ENCODE results near the gene MAP3K14. TPM values are rescaled to one million over a fixed set of nuclear protein-coding genes. Genes with fewer than 3 reads are reported as not detected.

The MAP3K14 gene
- total RNA-seq, 1 experiment from 2014 or later = 16.4 TPM

DNA sequence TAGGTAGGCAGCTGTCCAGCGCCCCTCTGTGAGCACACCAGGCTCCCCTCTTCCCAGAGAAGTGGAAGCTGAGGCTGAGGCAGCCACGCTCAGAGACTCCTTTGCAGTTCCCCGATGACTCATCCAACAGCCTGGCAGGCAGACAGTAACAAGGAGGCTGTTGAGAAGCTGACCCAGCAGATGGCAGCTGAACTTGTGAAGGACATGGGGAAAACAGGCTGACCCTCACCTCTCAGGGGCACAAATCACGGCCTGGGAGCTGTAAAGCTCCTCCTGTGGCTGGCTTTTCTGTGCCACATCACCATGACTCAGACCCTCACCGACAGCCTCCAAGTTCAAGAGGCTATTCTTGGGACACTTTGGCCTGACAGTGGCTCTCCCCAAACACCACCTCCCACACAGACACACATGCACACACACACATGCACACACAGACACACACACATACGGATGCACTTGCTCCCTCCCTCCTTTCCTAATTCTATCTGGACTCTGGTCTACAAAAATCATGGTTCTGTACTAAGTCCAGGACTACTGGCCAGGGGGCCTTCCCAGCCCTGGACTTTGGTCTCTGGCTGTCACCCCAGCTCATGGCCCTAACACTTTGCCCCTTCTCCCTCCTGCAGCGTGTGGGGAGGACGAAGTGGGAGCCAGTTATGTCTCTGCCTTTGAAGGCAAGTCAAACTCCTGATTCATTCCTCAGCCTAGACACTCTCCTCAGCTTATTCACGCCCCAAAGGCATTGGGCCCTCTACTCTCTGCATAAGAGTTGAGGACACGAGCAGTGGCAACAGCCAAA lies 23.2 kb downstream of the MAP3K14 start:
- peak overlapping the region; percentile 73 for H3K4me2 ChIP-seq (ENCODE audit: low read length)
- no peaks in the 10 kb centered on the region for H3K9me2 ChIP-seq (ENCODE audit: insufficient read depth)
- H3K79me2 ChIP-seq (ENCODE audit: insufficient read depth, low read length) = peaks cover 98% of the 10 kb centered on the region
- peak overlapping the region; percentile 36 for H3K27ac ChIP-seq (ENCODE audit: low read depth, low read length)
- TF ChIP-seq FOSL1 (IDR thresholded peaks at IDR 0.05; ENCODE audit: low read depth) = peak; percentile 78
- peak; percentile 15 for TF ChIP-seq TCF7L2 (IDR thresholded peaks at IDR 0.05; ENCODE audit: borderline replicate concordance, extremely low read depth, insufficient read depth, insufficient read length)
- peak; percentile 40; the same call in 1 of the 2 replicates for TF ChIP-seq RAD21 (IDR thresholded peaks at IDR 0.05; ENCODE audit: low read depth)
- peak; percentile 76 for TF ChIP-seq JUND (IDR thresholded peaks at IDR 0.05)
- TF ChIP-seq, protein P1, sequence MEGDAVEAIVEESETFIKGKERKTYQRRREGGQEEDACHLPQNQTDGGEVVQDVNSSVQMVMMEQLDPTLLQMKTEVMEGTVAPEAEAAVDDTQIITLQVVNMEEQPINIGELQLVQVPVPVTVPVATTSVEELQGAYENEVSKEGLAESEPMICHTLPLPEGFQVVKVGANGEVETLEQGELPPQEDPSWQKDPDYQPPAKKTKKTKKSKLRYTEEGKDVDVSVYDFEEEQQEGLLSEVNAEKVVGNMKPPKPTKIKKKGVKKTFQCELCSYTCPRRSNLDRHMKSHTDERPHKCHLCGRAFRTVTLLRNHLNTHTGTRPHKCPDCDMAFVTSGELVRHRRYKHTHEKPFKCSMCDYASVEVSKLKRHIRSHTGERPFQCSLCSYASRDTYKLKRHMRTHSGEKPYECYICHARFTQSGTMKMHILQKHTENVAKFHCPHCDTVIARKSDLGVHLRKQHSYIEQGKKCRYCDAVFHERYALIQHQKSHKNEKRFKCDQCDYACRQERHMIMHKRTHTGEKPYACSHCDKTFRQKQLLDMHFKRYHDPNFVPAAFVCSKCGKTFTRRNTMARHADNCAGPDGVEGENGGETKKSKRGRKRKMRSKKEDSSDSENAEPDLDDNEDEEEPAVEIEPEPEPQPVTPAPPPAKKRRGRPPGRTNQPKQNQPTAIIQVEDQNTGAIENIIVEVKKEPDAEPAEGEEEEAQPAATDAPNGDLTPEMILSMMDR (IDR thresholded peaks at IDR 0.05 in 2 of 3, conservative IDR thresholded peaks at IDR 0.05 in 1 of 3; ENCODE audit: borderline replicate concordance in 1 of 3, insufficient read depth in 1 of 3, low read depth in 2 of 3, low read length in 2 of 3) = 0 out of 6 replicates have a peak, but pooled peaks of 1 of the 3 experiments have one; percentile 4
- no peak for TF ChIP-seq POLR2A (IDR thresholded peaks at IDR 0.05; ENCODE audit: borderline replicate concordance, extremely low read depth, insufficient read depth, insufficient read length)
- TF ChIP-seq EZH2 (IDR thresholded peaks at IDR 0.05) = no peak
- 0 out of 2 replicates have a peak, but pooled peaks have one; percentile 17 for TF ChIP-seq POLR2AphosphoS5 (IDR thresholded peaks at IDR 0.05; ENCODE audit: low read depth, low read length)
- BruUV-seq (replicated peaks) = no TSS peak
- peaks cover 13 to 39% of the 10 kb centered on the region in 2 experiments; a peak in 1 of 4 replicates for H3K36me3 ChIP-seq (ENCODE audit: control insufficient read depth in 1 of 2, insufficient read depth in 2 of 2, low read length in 2 of 2)
- ChIA-PET POLR2A (interaction anchor here (1.0 to 1.4 kb wide), 3 partner anchors 10 to 23 kb away, joined by 3 read pairs; partner anchors contain the start of gene MAP3K14), CTCF (interaction anchor here (0.6 to 1.6 kb wide), 4 partner anchors 10 to 559 kb away, joined by 3 to 10 read pairs (median 4); no protein-coding TSS in a partner anchor), RAD21 (ENCODE audit: low non-redundant PET in 1 of 2, low total read pairs in 2 of 2, uncharacterized antibody in 2 of 2, unreplicated experiment in 2 of 2) (interaction anchor here in 1 of 2 experiments (0.9 to 1.2 kb wide), 2 partner anchors 36 to 92 kb away, joined by 3 to 4 read pairs; no protein-coding TSS in a partner anchor)
- no peak overlapping the region for H2AFZ ChIP-seq (ENCODE audit: low read depth, low read length, poor library complexity, severe bottlenecking)
- H3K9me3 ChIP-seq (ENCODE audit: control insufficient read depth in 1 of 2, insufficient read depth in 1 of 2, low read depth in 1 of 2, low read length in 2 of 2) = no peaks in the 10 kb centered on the region
- H4K20me1 ChIP-seq (ENCODE audit: insufficient read depth) = peaks cover 20% of the 10 kb centered on the region; the same call in 1 of the 2 replicates
- peak; percentile 65 for DNase-seq (ENCODE audit: low read depth, low spot score)
- no peaks in the 10 kb centered on the region for H3K27me3 ChIP-seq (ENCODE audit: insufficient read depth, low read length)
- H3K4me3 ChIP-seq (replicated peaks in 1 of 2; ENCODE audit: low read depth in 1 of 2, low read length in 2 of 2) = peak overlapping the region in 1 of 2 experiments; percentile 9; a peak in 1 of 4 replicates
- peak; percentile 85 for ATAC-seq
- H3K4me1 ChIP-seq (ENCODE audit: control insufficient read depth in 1 of 2, insufficient read depth in 2 of 2, low read length in 2 of 2) = peaks cover 37 to 62% of the 10 kb centered on the region in 2 experiments
- H3K9ac ChIP-seq (ENCODE audit: low read length) = peak overlapping the region; percentile 44
- intact Hi-C loops (cut with micrococcal nuclease) = loop anchor here (1.0 kb wide), 1 partner anchor 92 kb away; no protein-coding TSS in a partner anchor

Measured in HCT116 (cell line).